ENCODE results near the gene UBTD2. TPM values are rescaled to one million over a fixed set of nuclear protein-coding genes. Genes with fewer than 3 reads are reported as not detected.
"Not testable (repeated sequence)": the region's sequence is repeated elsewhere in the genome, so short reads cannot be mapped to it uniquely, and the experiment has no call there.

The UBTD2 gene
- total RNA-seq, 1 donor from 2014 or later, result 72.7 TPM

DNA sequence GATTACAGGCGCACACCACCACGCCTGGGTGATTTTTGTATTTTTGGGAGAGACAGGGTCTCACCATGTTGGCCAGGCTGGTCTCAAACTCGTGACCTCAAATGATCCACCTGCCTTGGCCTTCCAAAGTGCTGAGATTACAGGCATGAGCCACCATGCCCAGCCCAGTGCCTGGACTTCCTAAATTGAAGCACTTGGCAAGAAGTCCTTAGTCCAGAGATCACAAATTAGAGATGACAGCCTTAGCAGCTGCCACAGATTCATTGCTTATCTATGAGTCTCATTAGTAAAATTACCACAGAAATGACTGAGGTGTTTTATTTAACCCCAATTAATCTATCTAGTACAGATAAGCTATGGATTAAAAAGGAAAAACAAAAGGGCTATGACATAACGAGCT lies 70.4 kb downstream of the UBTD2 start:
- no peak overlapping the region for H3K27ac Mint-ChIP-seq
- H3K27me3 Mint-ChIP-seq, result no peaks in the 10 kb centered on the region
- no peak overlapping the region for H3K4me3 Mint-ChIP-seq (ENCODE audit: low read depth)
- peaks cover 32% of the 10 kb centered on the region for H3K36me3 Mint-ChIP-seq (ENCODE audit: insufficient read depth)
- H3K9me3 Mint-ChIP-seq (ENCODE audit: low read depth), result no peaks in the 10 kb centered on the region
- H3K4me1 Mint-ChIP-seq (ENCODE audit: low read depth), result peaks cover 7% of the 10 kb centered on the region
- TF ChIP-seq, protein P1, sequence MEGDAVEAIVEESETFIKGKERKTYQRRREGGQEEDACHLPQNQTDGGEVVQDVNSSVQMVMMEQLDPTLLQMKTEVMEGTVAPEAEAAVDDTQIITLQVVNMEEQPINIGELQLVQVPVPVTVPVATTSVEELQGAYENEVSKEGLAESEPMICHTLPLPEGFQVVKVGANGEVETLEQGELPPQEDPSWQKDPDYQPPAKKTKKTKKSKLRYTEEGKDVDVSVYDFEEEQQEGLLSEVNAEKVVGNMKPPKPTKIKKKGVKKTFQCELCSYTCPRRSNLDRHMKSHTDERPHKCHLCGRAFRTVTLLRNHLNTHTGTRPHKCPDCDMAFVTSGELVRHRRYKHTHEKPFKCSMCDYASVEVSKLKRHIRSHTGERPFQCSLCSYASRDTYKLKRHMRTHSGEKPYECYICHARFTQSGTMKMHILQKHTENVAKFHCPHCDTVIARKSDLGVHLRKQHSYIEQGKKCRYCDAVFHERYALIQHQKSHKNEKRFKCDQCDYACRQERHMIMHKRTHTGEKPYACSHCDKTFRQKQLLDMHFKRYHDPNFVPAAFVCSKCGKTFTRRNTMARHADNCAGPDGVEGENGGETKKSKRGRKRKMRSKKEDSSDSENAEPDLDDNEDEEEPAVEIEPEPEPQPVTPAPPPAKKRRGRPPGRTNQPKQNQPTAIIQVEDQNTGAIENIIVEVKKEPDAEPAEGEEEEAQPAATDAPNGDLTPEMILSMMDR (IDR thresholded peaks at IDR 0.05; ENCODE audit: unreplicated experiment), result no peak
- DNase-seq (ENCODE audit: low spot score, unreplicated experiment), result no peak

DNA sequence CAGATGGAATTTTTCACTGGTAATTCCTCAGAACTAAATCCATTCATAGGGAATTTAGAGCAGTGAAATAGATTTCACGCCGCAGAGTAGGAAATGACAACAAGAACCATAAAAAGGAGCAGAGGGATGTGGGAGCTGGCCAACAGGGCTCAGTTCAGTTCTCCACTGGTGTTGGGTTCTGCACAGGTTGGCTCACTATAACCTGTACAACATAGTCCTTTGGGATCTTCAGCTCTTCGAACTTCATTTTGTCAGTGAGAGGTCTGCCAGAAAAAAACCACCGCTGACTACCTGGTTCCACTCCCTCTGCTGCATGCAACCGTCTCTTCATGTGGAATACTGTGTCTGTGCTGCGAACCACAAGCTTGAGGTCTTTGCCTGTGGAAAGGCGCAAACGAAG lies 71.9 kb downstream of the UBTD2 start:
- Mint-ChIP-seq H3K36me3 (ENCODE audit: insufficient read depth) (peaks cover 28% of the 10 kb centered on the region), H3K27ac (peak overlapping the region; percentile 19), H3K4me3 (ENCODE audit: low read depth) (no peak overlapping the region), H3K27me3 (no peaks in the 10 kb centered on the region), H3K9me3 (ENCODE audit: low read depth) (no peaks in the 10 kb centered on the region), H3K4me1 (ENCODE audit: low read depth) (peaks cover 7% of the 10 kb centered on the region)
- TF ChIP-seq, protein P1 (IDR thresholded peaks at IDR 0.05; ENCODE audit: unreplicated experiment), result no peak
- no peak for DNase-seq (ENCODE audit: low spot score, unreplicated experiment)

DNA sequence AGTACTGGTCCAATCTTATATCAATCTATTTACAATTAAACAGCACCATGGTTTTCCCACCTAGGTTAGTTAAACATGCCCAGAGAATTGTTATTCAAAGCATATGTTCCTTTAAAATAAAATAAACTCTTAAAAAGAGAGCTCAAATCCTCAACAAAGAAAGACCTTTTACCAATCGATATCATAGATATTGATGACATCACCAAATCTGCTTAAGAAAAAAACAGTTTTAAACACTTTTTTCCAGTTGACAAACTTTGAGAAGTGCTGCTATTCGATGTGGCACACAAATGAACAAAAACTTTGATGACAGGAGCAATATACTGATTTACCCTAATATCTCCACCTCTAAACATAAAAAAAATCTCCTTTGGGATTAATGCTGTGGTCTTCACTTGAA lies 73.8 kb downstream of the UBTD2 start:
- peaks cover 4% of the 10 kb centered on the region for H3K4me1 Mint-ChIP-seq (ENCODE audit: low read depth)
- no peaks in the 10 kb centered on the region for H3K27me3 Mint-ChIP-seq
- H3K9me3 Mint-ChIP-seq (ENCODE audit: low read depth), result no peaks in the 10 kb centered on the region
- peaks cover 21% of the 10 kb centered on the region for H3K36me3 Mint-ChIP-seq (ENCODE audit: insufficient read depth)
- TF ChIP-seq, protein P1 (IDR thresholded peaks at IDR 0.05; ENCODE audit: unreplicated experiment), result no peak
- no peak overlapping the region for H3K27ac Mint-ChIP-seq
- H3K4me3 Mint-ChIP-seq (ENCODE audit: low read depth), result no peak overlapping the region
- DNase-seq (ENCODE audit: low spot score, unreplicated experiment), result no peak

DNA sequence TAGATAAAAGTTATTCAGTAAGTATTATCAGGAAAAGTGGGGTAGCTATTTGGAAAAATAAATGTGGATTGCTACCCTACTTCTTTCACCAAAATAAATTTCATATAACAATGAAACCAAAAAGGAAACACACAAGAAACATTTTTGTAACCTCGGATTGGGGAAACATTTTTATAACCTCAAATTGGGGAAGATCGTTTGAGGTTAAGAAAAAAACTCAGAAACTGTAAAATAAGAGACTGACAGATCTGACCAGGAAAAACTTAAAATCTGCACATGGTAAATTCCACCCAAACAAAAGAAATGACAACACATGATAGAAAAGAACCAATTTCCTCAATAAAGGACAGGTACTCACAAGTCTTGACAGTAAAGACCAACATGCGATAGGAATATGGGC lies 76.1 kb downstream of the UBTD2 start:
- no peak overlapping the region for H3K4me3 Mint-ChIP-seq (ENCODE audit: low read depth)
- no peaks in the 10 kb centered on the region for H3K9me3 Mint-ChIP-seq (ENCODE audit: low read depth)
- H3K27me3 Mint-ChIP-seq, result no peaks in the 10 kb centered on the region
- H3K27ac Mint-ChIP-seq, result no peak overlapping the region
- peaks cover 4% of the 10 kb centered on the region for H3K4me1 Mint-ChIP-seq (ENCODE audit: low read depth)
- TF ChIP-seq, protein P1 (IDR thresholded peaks at IDR 0.05; ENCODE audit: unreplicated experiment), result no peak
- DNase-seq (ENCODE audit: low spot score, unreplicated experiment), result no peak
- H3K36me3 Mint-ChIP-seq (ENCODE audit: insufficient read depth), result peaks cover 16% of the 10 kb centered on the region

DNA sequence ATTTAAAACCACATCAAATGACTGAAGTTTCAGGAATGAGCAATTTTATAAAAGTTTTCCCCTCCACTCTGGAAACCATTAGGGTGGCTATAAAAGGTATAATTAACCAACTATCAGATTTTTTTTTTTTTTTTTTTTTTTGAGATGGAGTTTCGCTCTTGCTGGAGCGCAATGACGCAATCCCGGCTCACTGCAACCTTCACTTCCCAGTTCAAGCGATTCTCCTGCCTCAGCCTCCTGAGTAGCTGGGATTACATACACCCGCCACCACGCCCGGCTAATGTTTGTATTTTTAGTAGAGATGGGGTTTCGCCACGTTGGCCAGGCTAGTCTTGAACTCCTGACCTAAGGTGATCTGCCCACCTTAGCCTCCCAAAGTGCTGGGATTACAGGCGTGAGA lies 77.6 kb downstream of the UBTD2 start:
- H3K27ac Mint-ChIP-seq; H3K4me3 Mint-ChIP-seq (ENCODE audit: low read depth); H3K9me3 Mint-ChIP-seq (ENCODE audit: low read depth): not testable (repeated sequence)

DNA sequence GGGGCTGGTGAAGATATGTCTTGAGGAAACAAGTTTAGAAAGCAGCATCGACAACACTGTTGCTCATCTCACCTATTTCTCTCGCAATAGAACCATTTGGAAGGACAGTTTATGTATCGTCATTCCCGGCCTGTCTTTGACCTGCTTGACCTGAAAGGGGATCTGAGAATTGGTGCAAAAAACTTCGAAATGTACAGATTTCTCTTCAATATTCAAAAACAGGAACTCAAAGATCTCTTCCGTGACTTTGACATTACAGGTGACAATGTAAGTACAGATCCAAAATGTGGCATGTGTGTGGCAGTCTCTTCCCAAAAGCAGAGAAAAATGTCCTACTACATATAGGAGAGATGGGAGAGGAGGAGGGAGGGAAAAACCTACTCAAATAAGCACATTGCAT lies 83.1 kb downstream of the UBTD2 start:
- DNase-seq (ENCODE audit: low spot score, unreplicated experiment), result no peak
- peak overlapping the region; percentile 7 for H3K27ac Mint-ChIP-seq
- no peak overlapping the region for H3K4me3 Mint-ChIP-seq (ENCODE audit: low read depth)
- H3K9me3 Mint-ChIP-seq (ENCODE audit: low read depth), result no peaks in the 10 kb centered on the region
- no peaks in the 10 kb centered on the region for H3K27me3 Mint-ChIP-seq
- TF ChIP-seq, protein P1 (IDR thresholded peaks at IDR 0.05; ENCODE audit: unreplicated experiment), result no peak
- no peaks in the 10 kb centered on the region for H3K36me3 Mint-ChIP-seq (ENCODE audit: insufficient read depth)
- H3K4me1 Mint-ChIP-seq (ENCODE audit: low read depth), result no peaks in the 10 kb centered on the region

More for the DNA sequence above, 77.6 kb downstream of the UBTD2 start:
- not testable (repeated sequence) for H3K27me3 Mint-ChIP-seq; DNase-seq (ENCODE audit: low spot score, unreplicated experiment); H3K4me1 Mint-ChIP-seq (ENCODE audit: low read depth)
- H3K36me3 Mint-ChIP-seq (ENCODE audit: insufficient read depth), result peaks cover 12% of the 10 kb centered on the region
